DND-41 (cell line): ENCODE data around the gene SERINC2.

Experiments
- CTCF ChIP-seq: IDR thresholded peaks from 2 replicates; pipeline ENCODE4 v1.5.1; 2012; ENCODE audit warnings: borderline replicate concordance, low read length, moderate library complexity, mild to moderate bottlenecking; ENCODE audit not compliant: poor library complexity, severe bottlenecking; ENCODE audit errors: extremely low read depth
- EZH2 ChIP-seq: IDR thresholded peaks from 3 replicates; pipeline ENCODE4 v1.6.1; 2012; ENCODE audit warnings: borderline replicate concordance, low read depth, mild to moderate bottlenecking, moderate library complexity, low read length, inconsistent platforms; ENCODE audit not compliant: severe bottlenecking

GRCh38 chr1:31434101-31434871 is 21.3 kb downstream of the SERINC2 start:
- no peak for TF ChIP-seq EZH2
- no peak for TF ChIP-seq CTCF
